Neural cell (in vitro differentiated cells): ENCODE measurements around the gene PLD5. TPM values are rescaled to one million over a fixed set of nuclear protein-coding genes. Genes with fewer than 3 reads are reported as not detected.

Experiments
- H2AFZ ChIP-seq: fragments of 200-600, 300-800 bp; sonication (generic), shearing (Covaris generic); 2 replicates; pipeline ENCODE4 v1.6.0; 2014; ENCODE audit warnings: low read depth, mild to moderate bottlenecking, antibody characterized with exemption, low read length, moderate library complexity
- H3F3A ChIP-seq: fragments of 200-600 bp; shearing (Covaris generic); 2 replicates; pipeline ENCODE4 v1.6.1; 2016; ENCODE audit warnings: mild to moderate bottlenecking, moderate library complexity, mixed read lengths, antibody characterized with exemption, low read length; ENCODE audit not compliant: insufficient read depth, poor library complexity, severe bottlenecking
- H3K27ac ChIP-seq: fragments of 200-600, 300-800 bp; sonication (generic), shearing (Covaris generic); 2 replicates; pipeline ENCODE4 v1.5.1; 2014; ENCODE audit warnings: mild to moderate bottlenecking, low read length, moderate library complexity
- H3K27me3 ChIP-seq: fragments of 300-800, 200-600 bp; sonication (generic), shearing (Covaris generic); 2 replicates; pipeline ENCODE4 v1.6.0; 2014; ENCODE audit warnings: mild to moderate bottlenecking, low read depth, low read length, moderate library complexity; ENCODE audit not compliant: insufficient read depth
- H3K36me3 ChIP-seq: fragments of 300-800, 200-600 bp; sonication (generic), shearing (Covaris generic); 2 replicates; pipeline ENCODE4 v1.5.1; 2014; ENCODE audit warnings: mild to moderate bottlenecking, antibody characterized with exemption, low read length, moderate library complexity; ENCODE audit not compliant: insufficient read depth
- H3K4me2 ChIP-seq: fragments of 300-800, 200-600 bp; sonication (generic), shearing (Covaris generic); 2 replicates; pipeline ENCODE4 v1.6.0; 2014; ENCODE audit warnings: mild to moderate bottlenecking, low read length
- H3K4me3 ChIP-seq: fragments of 300-800, 200-600 bp; sonication (generic), shearing (Covaris generic); 2 replicates; pipeline ENCODE4 v1.5.1; 2014; ENCODE audit warnings: mild to moderate bottlenecking, low read length, moderate library complexity
- H3K79me2 ChIP-seq: fragments of 200-600 bp; shearing (Covaris generic); replicated peaks from 2 replicates; pipeline ENCODE4 v1.6.0; 2014; ENCODE audit warnings: mild to moderate bottlenecking, low read length, moderate library complexity; ENCODE audit not compliant: insufficient read depth
- H3K9ac ChIP-seq: fragments of 300-800, 200-600 bp; sonication (generic), shearing (Covaris generic); 2 replicates; pipeline ENCODE4 v1.6.1; 2016; ENCODE audit warnings: mild to moderate bottlenecking, low read length, mixed read lengths
- H3K9me2 ChIP-seq: fragments of 200-600 bp; shearing (Covaris generic); 2 replicates; pipeline ENCODE4 v1.6.1; 2016; ENCODE audit warnings: mild to moderate bottlenecking, low read length, mixed read lengths; ENCODE audit not compliant: insufficient read depth
- H3K9me3 ChIP-seq: fragments of 200-600, 300-800 bp; sonication (generic), shearing (Covaris generic); 2 replicates; pipeline ENCODE4 v1.6.1; 2016; ENCODE audit warnings: mild to moderate bottlenecking, mixed run types, low read length, moderate library complexity, mixed read lengths
- H4K20me1 ChIP-seq: fragments of 200-600 bp; shearing (Covaris generic); 2 replicates; pipeline ENCODE4 v1.6.1; 2016; ENCODE audit warnings: mild to moderate bottlenecking, mixed run types; ENCODE audit not compliant: insufficient read depth
- CTCF ChIP-seq: fragments of 450-650 bp; IDR thresholded peaks from 2 replicates; pipeline ENCODE4 v1.5.1; 2014; ENCODE audit warnings: antibody characterized with exemption, mild to moderate bottlenecking, moderate library complexity; ENCODE audit not compliant: poor library complexity, severe bottlenecking
- EP300 ChIP-seq: fragments of 450-650 bp; conservative IDR thresholded peaks from 2 replicates; pipeline ENCODE4 v1.6.1; 2014; ENCODE audit warnings: antibody characterized with exemption, mild to moderate bottlenecking, moderate library complexity; ENCODE audit not compliant: poor library complexity, severe bottlenecking
- EZH2 ChIP-seq: fragments of 200-600, 300-800 bp; shearing (Covaris generic), sonication (generic); IDR thresholded peaks from 2 replicates; pipeline ENCODE4 v1.6.1; 2014; ENCODE audit warnings: antibody characterized with exemption, low read length, borderline replicate concordance, mild to moderate bottlenecking; ENCODE audit not compliant: insufficient read depth, poor library complexity, severe bottlenecking
- MXI1 ChIP-seq: fragments of 450-650 bp; conservative IDR thresholded peaks from 2 replicates; pipeline ENCODE4 v1.6.1; 2014; ENCODE audit warnings: antibody characterized with exemption, mild to moderate bottlenecking; ENCODE audit not compliant: poor library complexity, severe bottlenecking
- POLR2AphosphoS5 ChIP-seq: IDR thresholded peaks from 2 replicates; pipeline ENCODE4 v1.6.1; 2012
- RAD21 ChIP-seq: fragments of 450-650 bp; conservative IDR thresholded peaks from 2 replicates; pipeline ENCODE4 v1.6.1; 2014; ENCODE audit warnings: antibody characterized with exemption, mild to moderate bottlenecking, moderate library complexity
- REST ChIP-seq: IDR thresholded peaks from 2 replicates; pipeline ENCODE4 v1.6.1; 2012; ENCODE audit warnings: borderline replicate concordance
- SMC3 ChIP-seq: fragments of 450-650 bp; conservative IDR thresholded peaks from 2 replicates; pipeline ENCODE4 v1.6.1; 2014; ENCODE audit warnings: antibody characterized with exemption, mild to moderate bottlenecking, moderate library complexity; ENCODE audit not compliant: poor library complexity
- TAF1 ChIP-seq: IDR thresholded peaks from 2 replicates; pipeline ENCODE4 v1.6.1; 2012; ENCODE audit warnings: low read depth
- polyA plus RNA-seq: library from polyadenylated mRNA; depleted of rRNA; stranded (reverse); fragments of >200 nt; gene quantifications from 2 replicates; pipeline ENCODE4 v1.2.3, GENCODE V29; 2014

PLD5 gene
- polyA plus RNA-seq, 1 donor from 2014 or later: 0.64 TPM

- Histone ChIP-seq H3K27me3 (no peaks in the 10 kb centered on the region), H3K9me2 (no peaks in the 10 kb centered on the region), H3K4me3 (no peak overlapping the region), H2AFZ (no peak overlapping the region), H3K27ac (no peak overlapping the region), H3K36me3 (no peaks in the 10 kb centered on the region), H3K79me2 (no peaks in the 10 kb centered on the region), H3F3A (no peaks in the 10 kb centered on the region), H3K4me2 (no peak overlapping the region), H3K9me3 (no peaks in the 10 kb centered on the region), H3K9ac (no peak overlapping the region), H4K20me1 (no peaks in the 10 kb centered on the region)
- no peak for TF ChIP-seq SMC3
- no peak for TF ChIP-seq CTCF
- no peak for TF ChIP-seq EZH2
- TF ChIP-seq REST: no peak
- TF ChIP-seq MXI1: no peak
- TF ChIP-seq RAD21: no peak
- no peak for TF ChIP-seq POLR2AphosphoS5
- no peak for TF ChIP-seq TAF1
- no peak for TF ChIP-seq EP300
These were observed 44.2 kb upstream of the PLD5 start for GRCh38 chr1:242568666-242569065.

- Histone ChIP-seq H3F3A (no peaks in the 10 kb centered on the region), H3K4me3 (no peak overlapping the region), H3K9ac (no peak overlapping the region), H3K9me2 (no peaks in the 10 kb centered on the region), H3K4me2 (no peak overlapping the region), H2AFZ (no peak overlapping the region), H3K27ac (no peak overlapping the region), H3K27me3 (no peaks in the 10 kb centered on the region), H3K79me2 (no peaks in the 10 kb centered on the region), H3K9me3 (no peaks in the 10 kb centered on the region), H3K36me3 (no peaks in the 10 kb centered on the region), H4K20me1 (no peaks in the 10 kb centered on the region)
- TF ChIP-seq SMC3 (no peak), EP300 (no peak), TAF1 (no peak), POLR2AphosphoS5 (no peak), MXI1 (no peak), EZH2 (no peak), RAD21 (no peak), REST (no peak), CTCF (no peak)
These were observed 43.1 kb upstream of the PLD5 start for GRCh38 chr1:242567596-242567995.
